Measurements from ENCODE around the gene GNAS-AS1. TPM values are rescaled to one million over a fixed set of nuclear protein-coding genes. Genes with fewer than 3 reads are reported as not detected.

GNAS-AS1 gene
- total RNA-seq, 1 donor from 2014 or later: 1.3 TPM

GRCh38 chr20:58808271-58809046 is 42.2 kb downstream of the GNAS-AS1 start:
- DNase-seq: no peak

GRCh38 chr20:58807801-58808200 is 42.9 kb downstream of the GNAS-AS1 start:
- DNase-seq: no peak

- no peak for DNase-seq
Measured at GRCh38 chr20:58803533-58803932, 47.2 kb downstream of the GNAS-AS1 start.

- no peak for DNase-seq
Measured at GRCh38 chr20:58802061-58802460, 48.6 kb downstream of the GNAS-AS1 start.

GRCh38 chr20:58800134-58800871 is 50.4 kb downstream of the GNAS-AS1 start:
- DNase-seq: no peak

GRCh38 chr20:58797371-58798338 is 53.0 kb downstream of the GNAS-AS1 start:
- no peak for DNase-seq

- DNase-seq: no peak
Measured at GRCh38 chr20:58795923-58796245, 54.8 kb downstream of the GNAS-AS1 start.

- DNase-seq: no peak
Measured at GRCh38 chr20:58795181-58795922, 55.4 kb downstream of the GNAS-AS1 start.

- DNase-seq: no peak
Measured at GRCh38 chr20:58794510-58795180, 56.1 kb downstream of the GNAS-AS1 start.

- no peak for DNase-seq
Measured at GRCh38 chr20:58793512-58794420, 56.9 kb downstream of the GNAS-AS1 start.

- no peak for DNase-seq
Measured at GRCh38 chr20:58792426-58792825, 58.3 kb downstream of the GNAS-AS1 start.

- DNase-seq: peak; percentile 76
Measured at GRCh38 chr20:58791286-58791685, 59.4 kb downstream of the GNAS-AS1 start.

- DNase-seq: no peak
Measured at GRCh38 chr20:58790454-58790853, 60.2 kb downstream of the GNAS-AS1 start.

- DNase-seq: no peak
Measured at GRCh38 chr20:58788896-58789544, 61.7 kb downstream of the GNAS-AS1 start.

GRCh38 chr20:58787211-58788005 is 63.3 kb downstream of the GNAS-AS1 start:
- DNase-seq: no peak

- no peak for DNase-seq
Measured at GRCh38 chr20:58784321-58785074, 66.2 kb downstream of the GNAS-AS1 start.

- peak; percentile 94 for DNase-seq
Measured at GRCh38 chr20:58783511-58784011, 67.1 kb downstream of the GNAS-AS1 start.

- DNase-seq: no peak
Measured at GRCh38 chr20:58781138-58781537, 69.6 kb downstream of the GNAS-AS1 start.
